ENCODE results near the gene TNFRSF21.

TNFRSF21 gene

DNA sequence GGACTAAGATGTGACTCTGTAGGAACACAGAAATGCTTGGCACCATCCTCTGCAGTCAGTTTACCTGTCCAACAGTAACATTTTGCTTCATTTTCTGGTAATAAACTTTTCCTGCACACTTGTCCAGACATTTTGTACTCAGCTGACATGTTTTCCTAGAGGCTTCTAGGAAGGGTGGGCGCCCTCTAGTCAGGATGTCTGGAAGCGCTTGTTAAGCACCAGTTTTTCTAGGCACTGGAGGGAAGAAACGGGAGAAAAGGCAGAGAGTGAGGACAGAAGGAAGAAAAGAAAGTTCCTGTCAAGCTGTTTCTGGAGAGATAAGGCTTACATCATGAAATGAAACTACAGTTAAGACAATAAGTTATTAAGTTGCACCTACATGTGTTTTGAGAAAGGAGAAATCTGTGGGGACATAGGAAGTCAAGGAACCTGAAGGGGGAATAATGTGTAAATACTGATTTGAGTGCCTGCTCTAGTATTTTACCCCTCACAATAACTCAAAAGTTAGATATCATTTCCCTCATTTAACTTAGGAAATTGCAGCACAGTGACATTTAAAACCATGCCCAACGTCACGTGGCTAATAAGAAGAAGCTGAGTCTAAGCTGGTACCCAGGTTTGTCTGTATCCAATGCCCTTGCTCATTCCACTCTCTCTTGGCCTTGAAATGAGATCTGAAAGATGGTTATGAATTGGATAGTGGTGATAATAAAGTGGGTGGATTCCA is 42.7 kb upstream of the TNFRSF21 start:
- peak; percentile 13 for TF ChIP-seq CTCF (IDR thresholded peaks at IDR 0.05; ENCODE audit: low read depth, low read length)
- DNase-seq (ENCODE audit: extremely low read depth, low read depth) = no peak

GRCh38 chr6:47351621-47352020 is 41.9 kb upstream of the TNFRSF21 start:
- no peak for DNase-seq (ENCODE audit: extremely low read depth, low read depth)
- no peak for TF ChIP-seq CTCF (IDR thresholded peaks at IDR 0.05; ENCODE audit: low read depth, low read length)

- no peak for TF ChIP-seq CTCF (IDR thresholded peaks at IDR 0.05; ENCODE audit: low read depth, low read length)
- DNase-seq (ENCODE audit: extremely low read depth, low read depth) = no peak
These were observed 40.2 kb upstream of the TNFRSF21 start for GRCh38 chr6:47349931-47350330.

- no peak for TF ChIP-seq CTCF (IDR thresholded peaks at IDR 0.05; ENCODE audit: low read depth, low read length)
These were observed 38.7 kb upstream of the TNFRSF21 start for GRCh38 chr6:47348316-47348863.

DNA sequence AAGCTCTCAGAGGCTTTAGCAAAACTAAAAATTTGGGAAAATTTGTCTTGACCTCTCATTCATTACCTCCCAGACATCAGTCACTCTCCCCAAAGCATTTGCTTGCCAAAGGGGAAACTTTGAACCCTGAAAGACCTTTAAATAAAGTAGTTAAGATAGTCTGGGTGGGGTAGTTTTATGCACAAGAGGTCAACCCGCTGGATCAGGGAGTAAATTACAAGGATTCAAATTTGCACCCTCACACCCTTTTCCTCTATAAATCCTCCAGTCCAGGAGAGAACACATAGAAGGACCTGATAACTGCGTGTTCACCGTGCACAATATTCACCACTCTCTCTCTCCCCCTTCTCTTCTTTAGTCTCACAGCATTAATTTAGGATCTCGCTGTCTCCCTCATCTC is 36.1 kb upstream of the TNFRSF21 start:
- DNase-seq (ENCODE audit: extremely low read depth, low read depth) = no peak
- TF ChIP-seq CTCF (IDR thresholded peaks at IDR 0.05; ENCODE audit: low read depth, low read length) = no peak

More at GRCh38 chr6:47348316-47348863, 38.7 kb upstream of the TNFRSF21 start:
- DNase-seq (ENCODE audit: extremely low read depth, low read depth) = no peak

DNA sequence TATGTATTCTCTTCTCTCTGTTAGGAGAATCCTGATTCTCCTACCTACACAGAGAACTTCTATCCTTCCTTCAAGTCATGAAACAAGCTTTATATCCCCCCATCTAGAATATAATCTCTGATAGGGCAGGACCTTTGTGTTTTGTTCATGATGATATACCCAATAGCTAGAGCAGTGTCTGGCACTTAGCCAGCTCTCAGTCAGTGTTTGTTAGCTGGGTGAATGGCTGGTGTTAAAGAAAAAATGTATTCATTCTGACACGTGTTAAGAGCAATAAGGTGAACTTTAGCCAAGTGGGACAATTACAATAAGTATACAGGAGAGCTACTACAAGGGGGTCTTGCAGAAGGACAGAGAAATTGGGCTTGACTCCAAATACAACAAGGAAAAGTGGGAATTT is 34.3 kb upstream of the TNFRSF21 start:
- DNase-seq (ENCODE audit: extremely low read depth, low read depth) = no peak
- no peak for TF ChIP-seq CTCF (IDR thresholded peaks at IDR 0.05; ENCODE audit: low read depth, low read length)

DNA sequence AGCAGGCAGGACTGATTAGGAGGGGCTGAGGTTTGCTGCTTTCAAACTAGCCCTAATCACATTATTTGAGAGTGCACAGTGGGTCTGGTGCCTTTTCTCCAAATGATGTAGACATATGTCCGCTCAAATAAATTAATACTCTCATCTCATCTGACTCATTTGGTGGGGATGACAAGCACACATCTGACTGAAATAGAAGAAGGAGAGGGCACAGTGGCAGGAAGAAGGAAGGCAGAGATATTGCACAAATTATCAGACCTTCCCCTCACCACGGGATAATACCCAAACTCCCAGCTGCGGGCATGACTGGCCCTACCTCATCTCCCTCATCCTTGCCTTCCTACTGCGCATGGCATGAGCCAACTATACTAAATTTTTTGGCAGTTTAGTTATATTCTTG is 33.9 kb upstream of the TNFRSF21 start:
- no peak for DNase-seq (ENCODE audit: extremely low read depth, low read depth)
- no peak for TF ChIP-seq CTCF (IDR thresholded peaks at IDR 0.05; ENCODE audit: low read depth, low read length)

Data from AG09319 (cell line).